ENCODE measurements around the gene ZCCHC9.

Gene ZCCHC9

DNA sequence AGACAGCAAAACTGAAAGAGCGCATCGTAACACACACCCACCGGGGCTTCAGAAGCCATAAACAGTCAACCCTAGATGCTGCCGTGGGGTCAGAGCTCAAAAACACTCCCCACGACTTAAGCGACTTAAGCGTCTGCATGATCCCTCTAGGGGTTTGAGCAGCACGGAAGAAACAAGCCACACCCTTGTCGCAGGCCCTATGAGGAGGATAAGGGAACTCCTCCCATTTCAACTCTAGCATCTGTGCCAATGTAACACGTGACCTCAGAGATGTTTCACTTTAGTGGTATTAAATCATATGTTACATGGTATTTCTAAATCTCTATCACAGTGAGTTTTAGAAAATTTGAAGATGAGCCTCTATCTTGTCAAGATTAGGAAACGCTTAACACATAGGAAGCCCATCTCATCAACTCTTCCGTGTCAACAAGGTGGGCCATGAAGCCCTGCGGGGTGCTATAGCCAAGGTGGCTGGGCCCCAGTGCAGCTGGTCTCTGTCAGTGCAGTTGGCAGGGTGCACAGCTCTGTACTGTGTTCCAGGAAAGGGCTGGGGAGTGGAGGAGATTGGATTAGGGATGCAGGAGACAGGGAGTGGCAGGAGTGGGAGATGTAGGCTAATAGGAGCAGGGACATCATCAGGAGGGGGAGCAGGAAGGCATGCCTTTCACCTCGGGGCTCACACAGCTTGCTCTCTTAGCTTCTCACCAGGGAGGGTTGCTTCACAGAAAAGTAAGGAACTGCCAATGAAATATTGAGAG is 33.1 kb downstream of the ZCCHC9 start:
- no peaks in the 10 kb centered on the region for H3F3A ChIP-seq (ENCODE audit: insufficient read depth)
- H3K4me2 ChIP-seq (ENCODE audit: low read depth, low read length, poor library complexity, severe bottlenecking), result no peak overlapping the region
- TF ChIP-seq, protein P1, sequence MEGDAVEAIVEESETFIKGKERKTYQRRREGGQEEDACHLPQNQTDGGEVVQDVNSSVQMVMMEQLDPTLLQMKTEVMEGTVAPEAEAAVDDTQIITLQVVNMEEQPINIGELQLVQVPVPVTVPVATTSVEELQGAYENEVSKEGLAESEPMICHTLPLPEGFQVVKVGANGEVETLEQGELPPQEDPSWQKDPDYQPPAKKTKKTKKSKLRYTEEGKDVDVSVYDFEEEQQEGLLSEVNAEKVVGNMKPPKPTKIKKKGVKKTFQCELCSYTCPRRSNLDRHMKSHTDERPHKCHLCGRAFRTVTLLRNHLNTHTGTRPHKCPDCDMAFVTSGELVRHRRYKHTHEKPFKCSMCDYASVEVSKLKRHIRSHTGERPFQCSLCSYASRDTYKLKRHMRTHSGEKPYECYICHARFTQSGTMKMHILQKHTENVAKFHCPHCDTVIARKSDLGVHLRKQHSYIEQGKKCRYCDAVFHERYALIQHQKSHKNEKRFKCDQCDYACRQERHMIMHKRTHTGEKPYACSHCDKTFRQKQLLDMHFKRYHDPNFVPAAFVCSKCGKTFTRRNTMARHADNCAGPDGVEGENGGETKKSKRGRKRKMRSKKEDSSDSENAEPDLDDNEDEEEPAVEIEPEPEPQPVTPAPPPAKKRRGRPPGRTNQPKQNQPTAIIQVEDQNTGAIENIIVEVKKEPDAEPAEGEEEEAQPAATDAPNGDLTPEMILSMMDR (IDR thresholded peaks at IDR 0.05; ENCODE audit: insufficient read depth, low read length, poor library complexity, severe bottlenecking), result no peak
- TF ChIP-seq EZH2phosphoT487 (conservative IDR thresholded peaks at IDR 0.05; ENCODE audit: low read length), result no peak
- H3K27me3 ChIP-seq (ENCODE audit: low read length), result no peaks in the 10 kb centered on the region
- H3K9me2 ChIP-seq (replicated peaks; ENCODE audit: insufficient read depth, low read length), result no peaks in the 10 kb centered on the region
- no peak overlapping the region for H2AFZ ChIP-seq (ENCODE audit: low read depth, low read length, severe bottlenecking)
- H3K4me3 ChIP-seq (ENCODE audit: insufficient read depth, low read length, poor library complexity, severe bottlenecking), result no peak overlapping the region
- H3K9ac ChIP-seq (ENCODE audit: low read length), result no peak overlapping the region
- no peaks in the 10 kb centered on the region for H3K36me3 ChIP-seq (ENCODE audit: low read length)
- no peaks in the 10 kb centered on the region for H4K20me1 ChIP-seq (ENCODE audit: low read depth, low read length)
- H3K27ac ChIP-seq (ENCODE audit: low read depth, low read length), result no peak overlapping the region
- no peaks in the 10 kb centered on the region for H3K9me3 ChIP-seq (ENCODE audit: insufficient read depth, low read length)
- H3K79me2 ChIP-seq (ENCODE audit: insufficient read depth, low read length), result no peaks in the 10 kb centered on the region

- no peaks in the 10 kb centered on the region for H3K9me3 ChIP-seq (ENCODE audit: insufficient read depth, low read length)
- TF ChIP-seq, protein P1 (IDR thresholded peaks at IDR 0.05; ENCODE audit: insufficient read depth, low read length, poor library complexity, severe bottlenecking), result no peak
- no peak for TF ChIP-seq EZH2phosphoT487 (conservative IDR thresholded peaks at IDR 0.05; ENCODE audit: low read length)
- H3F3A ChIP-seq (ENCODE audit: insufficient read depth), result no peaks in the 10 kb centered on the region
- H4K20me1 ChIP-seq (ENCODE audit: low read depth, low read length), result no peaks in the 10 kb centered on the region
- no peak overlapping the region for H3K4me2 ChIP-seq (ENCODE audit: low read depth, low read length, poor library complexity, severe bottlenecking)
- no peaks in the 10 kb centered on the region for H3K9me2 ChIP-seq (replicated peaks; ENCODE audit: insufficient read depth, low read length)
- no peak overlapping the region for H3K4me3 ChIP-seq (ENCODE audit: insufficient read depth, low read length, poor library complexity, severe bottlenecking)
- H3K27ac ChIP-seq (ENCODE audit: low read depth, low read length), result no peak overlapping the region
- H3K27me3 ChIP-seq (ENCODE audit: low read length), result no peaks in the 10 kb centered on the region
- H3K36me3 ChIP-seq (ENCODE audit: low read length), result no peaks in the 10 kb centered on the region
- no peak overlapping the region for H3K9ac ChIP-seq (ENCODE audit: low read length)
- H3K79me2 ChIP-seq (ENCODE audit: insufficient read depth, low read length), result no peaks in the 10 kb centered on the region
- no peak overlapping the region for H2AFZ ChIP-seq (ENCODE audit: low read depth, low read length, severe bottlenecking)
Measured at GRCh38 chr5:81335946-81336345, 34.6 kb downstream of the ZCCHC9 start.

DNA sequence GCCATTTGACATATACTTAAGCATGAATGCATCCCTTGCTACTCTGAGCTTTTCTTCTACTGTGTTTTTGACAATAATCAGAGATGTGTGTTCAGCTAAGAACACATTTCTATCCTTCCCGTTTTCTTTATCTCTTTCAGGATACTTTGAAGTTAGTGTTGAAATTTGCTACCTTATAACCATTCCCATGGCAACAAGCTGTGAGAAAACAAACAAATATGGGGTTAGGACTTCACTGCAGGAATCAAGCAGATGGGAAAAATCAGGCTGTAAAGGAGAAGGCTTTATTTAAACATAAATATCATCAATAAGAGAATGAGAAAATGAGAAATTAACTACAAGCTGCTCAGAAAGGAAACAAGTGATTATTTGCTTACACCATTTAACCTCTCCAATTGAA is 35.2 kb downstream of the ZCCHC9 start:
- Histone ChIP-seq H3K9me2 (replicated peaks; ENCODE audit: insufficient read depth, low read length) (no peaks in the 10 kb centered on the region), H3K36me3 (ENCODE audit: low read length) (no peaks in the 10 kb centered on the region), H3K27ac (ENCODE audit: low read depth, low read length) (no peak overlapping the region), H4K20me1 (ENCODE audit: low read depth, low read length) (no peaks in the 10 kb centered on the region), H3K9me3 (ENCODE audit: insufficient read depth, low read length) (no peaks in the 10 kb centered on the region), H3K27me3 (ENCODE audit: low read length) (no peaks in the 10 kb centered on the region), H3K9ac (ENCODE audit: low read length) (no peak overlapping the region), H3K4me3 (ENCODE audit: insufficient read depth, low read length, poor library complexity, severe bottlenecking) (no peak overlapping the region), H3K4me2 (ENCODE audit: low read depth, low read length, poor library complexity, severe bottlenecking) (no peak overlapping the region), H3K79me2 (ENCODE audit: insufficient read depth, low read length) (no peaks in the 10 kb centered on the region), H3F3A (ENCODE audit: insufficient read depth) (no peaks in the 10 kb centered on the region), H2AFZ (ENCODE audit: low read depth, low read length, severe bottlenecking) (no peak overlapping the region)
- TF ChIP-seq, protein P1 (IDR thresholded peaks at IDR 0.05; ENCODE audit: insufficient read depth, low read length, poor library complexity, severe bottlenecking), result no peak
- TF ChIP-seq EZH2phosphoT487 (conservative IDR thresholded peaks at IDR 0.05; ENCODE audit: low read length), result no peak
